Stimulated activated CD4-positive, alpha-beta T cell treated with anti-CD3 and anti-CD28 coated beads, Interleukin-1b, Interleukin-23, amount 100 ng/mL, for 24 hours (primary cell): ENCODE data around the gene SLC36A3.
A peak's percentile ranks its signal among the peaks of the same experiment; 100 is the strongest.
"Not testable (repeated sequence)": the region's sequence is repeated elsewhere in the genome, so short reads cannot be mapped to it uniquely, and the experiment has no call there.

ENCODE experiments used
- DNase-seq, 4 experiments: peaks; one replicate each; pipeline ENCODE4 v3.0.0-alpha.2; 2020; ENCODE audit warnings: low read depth in 4 of 4, low spot score in 1 of 4

SLC36A3 gene

DNA sequence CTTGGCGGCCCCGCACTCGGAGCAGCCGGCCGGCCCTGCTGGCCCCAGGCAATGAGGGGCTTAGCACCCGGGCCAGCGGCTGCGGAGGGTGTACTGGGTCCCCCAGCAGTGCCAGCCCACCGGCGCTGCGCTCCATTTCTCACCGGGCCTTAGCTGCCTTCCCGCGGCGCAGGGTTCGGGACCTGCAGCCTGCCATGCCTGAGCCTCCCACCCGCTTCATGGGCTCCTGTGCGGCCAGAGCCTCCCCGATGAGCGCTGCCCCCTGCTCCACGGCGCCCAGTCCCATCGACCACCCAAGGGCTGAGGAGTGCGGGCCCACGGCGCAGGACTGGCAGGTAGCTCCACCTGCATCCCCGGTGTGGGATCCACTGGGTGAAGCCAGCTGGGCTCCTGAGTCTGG is 5.7 kb upstream of the SLC36A3 start:
- not testable (repeated sequence) for DNase-seq

DNA sequence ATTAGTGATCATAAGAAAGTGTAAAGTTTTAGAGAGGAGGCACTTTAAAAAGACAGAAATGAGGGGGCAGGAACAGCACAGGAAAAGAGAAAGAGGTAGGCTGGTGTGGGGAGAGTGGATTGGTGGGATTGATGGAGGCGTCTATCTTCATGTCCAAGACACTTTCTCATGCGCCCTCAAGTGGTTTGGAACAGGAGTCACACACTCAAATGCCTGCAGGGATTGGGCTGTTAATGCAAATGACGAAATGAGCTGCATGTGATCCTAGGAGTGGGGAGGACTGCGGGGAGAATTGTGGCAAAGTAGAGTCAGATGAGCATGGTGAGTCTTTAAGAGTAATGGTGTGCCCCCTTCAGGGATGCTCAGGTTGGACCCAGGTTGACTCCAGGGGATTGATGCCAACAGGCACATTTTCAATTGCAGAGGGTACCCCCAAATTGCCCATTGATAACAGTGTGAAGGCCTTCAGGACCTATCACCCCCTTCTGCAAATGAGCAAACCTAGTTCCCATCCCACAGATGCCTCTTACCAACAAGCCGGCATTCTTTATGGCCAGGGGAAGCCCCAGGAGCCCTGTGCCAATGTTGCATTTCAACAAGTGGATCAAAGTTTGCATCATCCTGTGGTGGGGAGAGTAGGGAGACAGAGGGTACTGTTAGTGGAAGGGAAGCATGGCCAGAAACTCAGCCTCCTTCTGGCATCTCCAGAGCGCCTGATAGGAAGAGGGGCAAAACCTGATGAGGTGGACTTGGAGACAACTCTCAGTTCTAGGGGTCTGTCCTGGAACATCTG is 5.3 kb downstream of the SLC36A3 start:
- peak in 1 of 4 experiments; percentile 3 for DNase-seq

DNA sequence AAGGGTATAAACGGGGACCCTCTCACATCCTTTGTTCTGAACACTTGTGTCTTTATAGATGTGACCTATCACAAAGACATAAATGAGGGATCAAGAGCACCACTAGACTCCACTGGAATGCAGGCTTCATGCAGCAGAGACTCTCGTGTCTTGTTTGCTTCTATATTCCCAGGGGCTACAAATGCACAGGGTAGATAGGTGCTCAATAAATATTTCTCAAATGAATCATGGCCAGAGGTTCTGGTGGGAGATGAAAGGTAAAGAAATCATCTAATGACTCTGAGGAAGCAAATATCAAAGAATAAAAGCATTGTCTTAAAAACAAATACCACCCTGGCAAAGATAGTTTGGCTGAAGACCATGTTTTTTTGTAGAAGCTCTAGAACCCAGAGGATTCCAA is 6.6 kb downstream of the SLC36A3 start:
- no peak for DNase-seq

DNA sequence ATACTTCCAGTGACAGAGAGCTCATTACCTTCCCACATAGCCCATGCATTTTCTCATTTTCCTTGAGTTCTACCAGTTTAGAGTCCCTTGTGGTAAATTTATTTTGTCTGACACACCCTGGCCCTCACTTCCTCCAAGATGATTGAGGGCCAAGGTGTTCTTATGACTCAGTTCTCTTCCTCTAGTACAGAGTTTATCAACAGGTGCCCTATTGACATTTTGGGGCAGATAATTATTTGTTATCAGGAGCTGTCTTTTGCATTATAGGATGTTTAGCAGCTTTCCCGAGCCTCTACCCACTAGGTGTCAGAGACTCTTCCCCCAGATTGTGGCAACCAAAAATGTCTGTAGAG is 7.1 kb downstream of the SLC36A3 start:
- DNase-seq, result no peak

DNA sequence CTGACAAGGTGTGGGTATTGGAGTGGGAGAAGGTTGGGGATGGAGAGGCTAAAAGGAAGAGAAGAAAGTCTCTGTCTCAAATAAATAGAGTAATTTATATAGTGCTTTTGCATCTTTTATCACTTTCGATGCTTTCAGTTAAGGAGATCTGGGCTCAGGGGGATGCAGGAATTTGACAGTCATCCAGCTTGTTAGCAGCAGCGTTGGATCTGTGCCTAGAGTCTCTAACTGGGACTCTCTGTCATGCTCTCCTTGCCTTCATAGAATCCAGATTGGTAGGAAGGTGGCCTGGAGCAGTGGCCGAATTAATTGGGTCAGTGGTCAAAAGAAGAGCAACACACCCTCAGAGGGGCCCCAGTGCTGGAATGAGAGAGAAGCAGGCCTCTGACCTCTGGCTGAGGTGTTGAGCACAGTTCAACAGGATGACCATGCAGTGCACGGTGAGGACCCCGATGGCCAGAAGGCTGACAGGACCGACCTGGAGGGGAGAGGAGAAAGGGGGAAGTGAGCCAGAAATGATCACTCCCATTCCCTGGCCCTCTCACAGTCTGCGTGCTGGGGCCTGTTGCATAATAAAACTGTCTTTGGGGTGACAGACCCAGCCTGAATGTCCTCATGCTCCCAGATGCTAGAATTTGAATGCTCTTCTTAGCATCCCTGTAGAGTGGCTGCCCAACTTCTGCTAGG is 7.6 kb downstream of the SLC36A3 start:
- no peak for DNase-seq

DNA sequence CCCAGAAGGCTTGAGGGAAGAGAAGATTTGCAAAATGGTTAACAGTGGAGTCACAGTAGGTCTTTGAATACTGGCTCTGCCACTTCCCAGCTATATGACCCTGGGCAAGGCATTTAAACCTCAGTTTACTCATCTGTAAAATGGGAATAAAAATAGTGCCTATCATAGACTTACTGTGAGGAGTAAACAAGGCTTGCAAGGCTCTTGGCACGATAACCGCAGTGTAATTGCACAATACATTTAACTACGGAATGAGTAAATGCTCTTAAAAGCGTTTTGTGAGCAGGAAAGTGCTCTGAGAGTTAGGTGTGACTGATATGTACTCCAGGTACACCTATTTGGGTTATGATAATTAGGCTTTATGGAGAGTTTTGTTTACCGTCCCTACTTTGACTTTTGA is 8.4 kb downstream of the SLC36A3 start:
- no peak for DNase-seq

DNA sequence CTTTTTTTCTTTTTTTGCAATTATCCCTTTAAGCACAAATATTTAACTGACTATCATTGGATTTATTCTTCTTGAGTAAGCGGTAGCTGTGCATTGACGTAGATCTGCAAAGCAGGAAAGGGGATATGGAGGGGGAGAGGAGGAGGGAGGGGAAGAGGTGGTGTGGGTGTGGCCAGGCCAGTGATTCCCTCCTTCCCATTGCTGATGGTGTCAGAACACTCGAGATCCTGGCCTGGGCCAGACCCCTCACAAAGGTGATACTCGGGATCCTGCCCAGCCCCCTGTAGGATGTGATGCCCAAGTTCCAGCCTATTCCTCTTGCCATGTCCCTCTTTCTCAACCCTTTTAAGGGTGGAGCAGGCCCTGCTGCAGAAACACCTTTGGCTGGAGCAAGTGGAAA is 9.9 kb downstream of the SLC36A3 start:
- DNase-seq, result no peak

DNA sequence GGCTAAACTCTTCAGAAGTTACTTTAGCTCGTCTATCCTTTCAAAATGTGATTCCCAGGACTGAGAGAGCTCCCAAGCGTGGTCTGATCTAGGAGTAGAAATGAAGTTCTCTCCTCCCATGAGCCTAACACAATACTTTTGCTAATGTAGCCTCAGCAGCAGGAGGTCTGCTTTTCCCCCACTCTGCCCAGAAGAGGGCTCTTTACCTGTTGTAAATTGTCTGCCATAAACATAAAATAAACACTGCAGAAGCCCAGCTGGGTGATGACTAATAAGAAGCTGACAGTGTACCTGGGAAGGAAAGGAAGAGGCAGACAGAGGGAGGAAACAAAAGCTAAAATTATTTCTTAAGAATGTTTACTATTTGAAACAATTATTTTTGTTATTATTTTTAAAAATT is 15.4 kb downstream of the SLC36A3 start:
- DNase-seq, result no peak

DNA sequence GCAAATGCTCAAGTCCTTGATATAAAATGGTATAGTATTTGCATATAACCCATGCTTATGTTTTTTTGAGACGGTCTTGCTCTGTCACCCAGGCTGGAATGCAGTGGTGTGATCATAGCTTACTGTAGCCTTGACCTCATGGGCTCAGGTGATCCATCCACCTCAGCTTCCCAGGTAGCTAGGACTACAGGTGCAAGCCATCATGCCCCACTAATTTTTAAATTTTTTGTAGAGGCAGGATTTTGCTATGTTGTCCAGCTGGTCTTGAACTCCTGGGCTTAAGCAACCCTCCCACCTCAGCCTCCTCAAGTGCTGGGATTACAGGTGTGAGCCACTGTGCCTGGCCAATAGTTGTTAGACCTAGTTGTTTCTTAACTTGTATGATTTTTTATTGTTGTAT is 17.3 kb downstream of the SLC36A3 start:
- no peak for DNase-seq

DNA sequence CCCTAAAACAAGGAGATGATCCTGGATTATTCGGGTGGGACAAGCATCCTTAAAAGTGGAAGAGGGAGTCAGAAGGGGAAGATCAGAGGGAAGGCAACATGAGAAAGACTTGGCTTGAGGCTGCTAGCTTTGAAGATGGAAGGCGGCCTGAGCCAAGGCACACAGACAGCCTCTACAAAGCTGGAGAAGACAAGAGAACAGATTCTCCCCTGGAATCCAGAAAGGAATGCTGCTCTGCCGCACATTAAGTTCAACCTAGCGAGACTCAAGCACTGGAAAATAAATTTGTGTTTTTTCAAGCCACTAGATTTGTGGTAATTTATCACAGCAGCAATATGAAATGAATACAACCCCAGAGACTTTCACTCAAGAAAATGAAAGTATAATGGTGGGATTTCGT is 17.9 kb downstream of the SLC36A3 start:
- no peak for DNase-seq

DNA sequence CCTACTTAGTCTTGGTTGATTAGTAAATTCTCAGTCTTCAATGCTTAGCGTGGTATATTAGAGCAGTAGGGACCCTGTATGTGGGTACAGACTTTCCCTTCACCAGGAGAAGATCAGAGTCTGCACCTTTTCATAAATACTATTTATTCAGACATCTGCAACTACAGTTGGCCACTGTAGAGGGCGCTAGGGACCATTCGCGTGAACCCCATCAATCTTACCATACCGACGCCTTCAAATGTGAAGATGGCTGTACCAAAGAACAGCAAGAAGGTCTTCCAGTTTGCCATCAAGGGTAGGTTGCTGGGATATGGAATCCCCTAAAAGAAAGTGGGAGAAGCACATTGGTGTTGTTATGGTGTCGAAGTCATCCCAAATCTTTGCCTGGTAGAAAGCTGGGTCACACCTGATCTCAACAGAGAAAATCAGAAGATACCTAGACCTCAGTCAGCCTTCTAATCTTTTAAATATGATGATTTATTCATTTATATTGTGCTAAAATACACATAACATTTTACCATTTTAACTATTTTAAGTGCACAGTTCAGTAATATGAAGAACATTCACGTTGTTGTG is 19.1 kb downstream of the SLC36A3 start:
- DNase-seq, result no peak

DNA sequence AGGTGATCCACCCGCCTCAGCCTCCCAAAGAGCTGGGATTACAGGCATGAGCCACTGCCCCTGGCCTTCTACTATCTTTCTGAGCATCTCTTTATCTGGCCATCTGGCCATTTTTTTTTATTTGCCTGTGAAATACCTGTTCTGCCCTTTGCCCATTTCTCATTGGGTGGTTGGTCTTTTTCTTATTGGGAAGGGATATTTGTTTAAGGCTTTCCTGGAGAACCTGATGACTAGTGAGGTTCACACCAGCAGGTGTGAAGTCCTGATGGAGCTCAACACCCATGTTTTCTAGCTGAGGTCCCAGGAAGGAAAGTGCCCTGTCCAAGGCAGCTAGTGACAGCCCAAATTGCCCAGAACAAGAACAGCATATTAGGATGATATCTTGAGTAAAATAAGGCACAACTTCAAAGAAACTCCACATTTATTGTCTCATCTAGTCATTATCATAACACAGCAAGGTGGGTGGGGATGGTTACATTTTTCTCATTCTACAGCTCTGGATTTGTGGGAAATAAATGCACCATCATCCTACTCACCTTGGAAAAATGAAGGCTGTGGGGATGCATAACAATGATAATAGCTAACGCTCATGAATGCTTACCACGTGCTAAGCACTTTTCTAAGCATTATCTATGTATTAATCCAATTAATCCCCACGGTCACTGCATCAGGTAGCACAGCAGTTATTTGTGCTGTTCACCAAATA is 20.3 kb downstream of the SLC36A3 start:
- DNase-seq, result no peak

DNA sequence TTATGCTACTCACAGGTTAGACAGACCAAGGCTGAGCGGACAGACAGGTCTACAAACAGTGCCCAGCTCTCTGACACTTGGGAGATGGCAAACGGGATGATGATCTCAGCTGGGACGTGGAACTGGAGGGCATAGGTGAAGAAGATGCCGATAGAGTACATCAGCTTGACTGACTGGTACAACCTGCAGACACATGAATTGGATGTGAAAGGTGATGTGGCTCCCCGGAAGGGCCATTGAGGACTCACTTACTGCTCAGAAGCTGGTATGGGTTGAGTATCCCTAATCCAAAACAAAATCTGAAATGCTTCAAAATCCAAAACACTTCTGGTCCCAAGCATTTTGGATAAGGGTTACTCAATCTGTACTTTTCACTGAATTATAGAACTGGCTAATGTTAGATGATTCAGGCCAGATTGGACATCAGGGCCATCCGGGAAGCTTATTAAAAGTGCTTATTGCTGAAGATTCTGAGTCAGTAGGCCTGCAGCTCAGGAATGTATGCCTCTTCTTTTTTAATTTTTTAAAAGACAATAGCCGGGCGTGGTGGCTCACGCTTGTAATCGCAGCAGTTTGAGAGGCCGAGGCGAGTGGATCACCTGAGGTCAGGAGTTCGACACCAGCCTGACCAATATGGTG is 22.4 kb downstream of the SLC36A3 start:
- no peak for DNase-seq

DNA sequence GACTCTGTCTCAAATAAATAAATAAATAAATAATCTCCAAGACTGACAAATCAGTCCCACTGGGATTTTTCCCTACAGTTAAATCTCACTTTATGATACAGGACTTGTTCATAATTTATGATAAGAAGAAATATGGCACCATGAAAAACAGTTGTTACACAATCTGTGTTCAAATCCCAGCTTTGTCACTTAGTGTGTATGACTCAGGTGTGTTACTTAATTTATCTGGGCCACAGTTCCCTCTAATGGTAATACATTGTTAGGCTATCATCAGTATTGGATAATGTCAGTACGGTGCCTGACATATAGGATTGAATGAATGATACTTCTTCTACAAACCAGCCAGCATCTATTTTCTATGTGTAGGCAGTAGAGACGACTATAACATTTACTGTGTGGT is 23.1 kb downstream of the SLC36A3 start:
- no peak for DNase-seq

DNA sequence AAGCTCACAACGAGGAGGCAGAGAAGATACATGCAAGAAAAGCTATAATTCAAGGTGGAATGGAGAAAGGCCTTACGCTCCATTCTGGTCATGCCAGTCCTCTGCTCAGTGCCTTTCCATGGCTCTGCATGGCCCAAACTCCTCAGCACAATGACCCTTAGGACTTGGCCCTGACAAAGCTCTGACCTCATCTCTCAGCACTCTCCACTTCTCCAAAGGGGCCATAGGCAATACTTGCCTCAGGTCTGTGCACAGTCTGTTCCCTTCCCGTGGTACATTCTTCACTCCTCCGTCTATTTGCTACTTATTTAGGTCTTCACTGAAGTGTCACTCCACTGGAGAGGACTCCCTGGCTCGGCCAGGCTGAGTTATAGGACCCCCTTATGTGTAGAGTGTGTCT is 24.7 kb downstream of the SLC36A3 start:
- DNase-seq, result no peak

DNA sequence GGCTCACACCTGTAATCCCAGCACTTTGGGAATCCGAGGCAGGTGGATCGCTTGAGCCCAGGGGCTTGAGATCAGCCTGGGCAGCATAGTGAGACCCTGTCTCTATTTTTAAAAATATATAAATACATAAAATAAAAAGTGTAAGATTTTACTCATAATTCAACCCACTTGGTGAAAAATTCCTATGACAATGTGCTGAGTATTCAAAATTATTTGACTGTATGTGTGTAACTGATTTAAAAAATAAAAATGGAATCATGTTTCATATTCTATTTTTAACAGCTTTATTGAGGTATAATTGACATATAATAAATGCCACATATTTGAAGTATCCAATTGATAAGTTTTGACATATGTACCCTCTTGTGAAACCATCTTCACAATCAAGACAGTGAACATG is 27.8 kb downstream of the SLC36A3 start:
- no peak for DNase-seq

DNA sequence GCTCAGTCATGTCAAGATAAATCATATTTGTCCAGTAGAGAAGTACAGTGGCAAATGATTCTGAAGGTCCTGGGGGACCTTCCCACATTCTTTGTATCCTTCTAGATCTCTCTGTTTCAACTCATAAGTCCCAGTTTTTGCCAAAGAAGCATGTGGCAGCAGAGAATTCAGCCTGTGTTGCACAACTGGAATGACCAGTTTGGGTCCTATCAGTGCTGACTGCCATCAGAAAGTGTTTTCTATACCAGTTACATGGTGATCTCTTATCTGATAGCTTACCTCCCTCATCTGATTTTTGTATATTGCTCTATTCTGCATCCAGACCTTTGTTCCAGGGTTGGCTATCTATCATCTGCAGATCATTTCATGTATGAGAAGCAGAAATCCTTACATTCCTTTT is 28.9 kb downstream of the SLC36A3 start:
- DNase-seq, result no peak

DNA sequence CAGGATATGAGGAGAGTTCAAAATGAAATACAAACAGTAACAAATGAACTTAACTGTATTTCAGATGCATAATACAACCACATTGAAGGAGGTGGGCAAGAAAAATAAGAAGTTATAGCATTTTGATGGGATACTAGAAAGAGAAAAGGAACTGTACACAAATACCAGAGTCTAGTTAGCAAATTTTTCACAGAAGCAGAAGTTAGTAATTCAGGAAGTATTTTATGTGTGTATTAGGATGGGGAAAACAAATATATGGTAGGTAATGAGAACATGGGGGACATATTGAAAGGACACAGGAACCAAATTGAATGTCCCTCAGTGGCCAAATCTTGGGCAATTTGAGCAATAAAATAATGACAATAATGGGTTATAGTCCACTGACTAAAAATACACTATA is 32.2 kb downstream of the SLC36A3 start:
- DNase-seq, result no peak

DNA sequence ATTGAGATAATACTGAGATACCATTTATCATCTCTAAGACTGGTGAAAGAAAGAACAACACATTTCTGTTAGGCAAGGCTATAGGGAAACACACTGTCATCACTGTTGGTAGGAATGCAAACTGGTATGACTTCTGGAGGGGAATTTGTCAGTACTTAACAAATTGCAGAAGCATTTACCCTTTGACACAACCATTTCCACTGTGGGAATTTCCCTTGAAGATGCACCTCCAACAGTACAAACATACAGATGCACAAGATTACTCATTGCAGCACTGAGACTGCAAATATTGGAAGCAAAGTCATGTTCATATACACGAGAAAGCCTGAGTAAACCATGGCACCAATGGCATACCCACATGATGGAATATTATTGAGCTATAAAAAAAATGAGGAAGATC is 33.0 kb downstream of the SLC36A3 start:
- DNase-seq, result no peak

DNA sequence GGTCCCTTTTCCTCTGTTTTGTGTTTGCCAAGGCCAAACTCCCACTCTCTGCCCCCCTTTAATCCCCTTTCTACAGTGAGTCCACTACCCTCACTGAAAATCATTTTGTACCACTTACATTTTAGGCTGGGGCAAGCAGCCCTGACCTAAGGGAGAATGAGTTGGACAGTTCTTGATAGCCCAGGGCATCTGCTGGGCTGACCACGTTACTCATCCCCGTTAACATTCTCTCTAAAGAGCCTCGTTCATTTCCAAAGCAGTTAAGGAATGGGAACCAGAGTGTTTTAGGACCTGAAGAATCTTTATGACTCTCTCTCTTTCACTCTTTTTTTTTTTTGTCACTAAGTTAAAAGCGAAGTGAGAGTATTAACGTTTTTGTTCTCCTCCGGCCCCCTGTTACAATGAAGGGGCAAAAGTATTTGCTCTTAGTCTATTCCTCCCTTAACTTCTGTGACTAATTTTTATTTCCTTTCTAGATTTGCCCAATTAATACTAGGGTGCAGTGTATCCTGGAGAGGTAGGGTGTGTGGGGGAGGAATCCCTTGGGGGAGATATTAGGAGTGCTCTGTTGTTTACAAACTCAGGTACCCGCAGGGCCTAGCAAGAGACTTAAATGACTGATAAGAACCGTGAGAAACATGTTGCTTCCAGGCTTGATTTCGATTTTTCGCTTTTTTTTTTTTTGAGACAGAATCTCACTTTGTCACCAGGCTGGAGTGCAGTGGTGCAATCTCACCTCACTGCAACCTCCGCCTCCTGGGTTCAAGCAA is 35.9 kb downstream of the SLC36A3 start:
- no peak for DNase-seq

DNA sequence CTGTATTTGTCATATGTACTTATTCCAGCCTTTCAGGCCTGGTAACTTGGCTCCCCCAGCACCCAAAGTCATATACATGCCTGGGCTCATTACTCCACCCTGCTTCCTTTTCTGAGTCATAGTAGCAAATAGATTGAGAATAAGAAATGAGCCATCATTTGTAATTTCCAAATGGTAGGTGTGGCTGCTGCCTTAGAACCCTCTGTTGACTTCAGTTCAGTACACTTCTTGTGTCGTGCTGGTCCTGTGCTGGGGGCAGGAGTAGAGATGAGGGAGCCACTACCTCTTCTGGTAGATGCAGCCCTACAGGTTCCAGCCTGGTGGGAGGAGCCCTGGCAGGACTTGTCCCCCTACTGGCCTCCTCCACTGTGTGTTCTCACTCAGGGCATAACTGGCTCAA is 39.5 kb downstream of the SLC36A3 start:
- no peak for DNase-seq
